ENCODE measurements around the gene TCP11.

The TCP11 gene

DNA sequence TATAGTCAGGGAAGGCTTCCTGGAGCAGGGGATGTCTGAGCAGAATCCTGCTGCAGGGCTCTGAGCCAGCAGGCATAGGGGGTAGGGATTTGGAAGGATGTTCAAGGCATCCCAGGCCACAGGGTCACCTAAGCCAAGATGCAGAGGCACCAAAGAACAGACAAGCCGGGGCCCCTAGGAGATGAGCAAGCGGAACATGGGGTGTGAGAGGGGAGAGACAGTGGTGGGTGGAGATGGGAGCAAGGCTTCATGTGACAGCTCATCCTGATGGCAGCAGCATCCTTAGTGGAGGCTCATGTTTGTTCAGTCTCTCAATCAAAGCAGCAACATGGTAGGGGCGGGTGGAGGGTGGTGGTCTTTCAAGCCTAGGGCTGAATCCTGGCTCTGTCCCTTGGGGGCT is 29.8 kb upstream of the TCP11 start:
- DNase-seq: no peak

GRCh38 chr6:35170166-35170565 is 29.0 kb upstream of the TCP11 start:
- DNase-seq: peak; percentile 81

- no peak for DNase-seq
Observed at GRCh38 chr6:35168461-35168861, 27.3 kb upstream of the TCP11 start.

GRCh38 chr6:35167505-35167904 is 26.4 kb upstream of the TCP11 start:
- no peak for DNase-seq

DNA sequence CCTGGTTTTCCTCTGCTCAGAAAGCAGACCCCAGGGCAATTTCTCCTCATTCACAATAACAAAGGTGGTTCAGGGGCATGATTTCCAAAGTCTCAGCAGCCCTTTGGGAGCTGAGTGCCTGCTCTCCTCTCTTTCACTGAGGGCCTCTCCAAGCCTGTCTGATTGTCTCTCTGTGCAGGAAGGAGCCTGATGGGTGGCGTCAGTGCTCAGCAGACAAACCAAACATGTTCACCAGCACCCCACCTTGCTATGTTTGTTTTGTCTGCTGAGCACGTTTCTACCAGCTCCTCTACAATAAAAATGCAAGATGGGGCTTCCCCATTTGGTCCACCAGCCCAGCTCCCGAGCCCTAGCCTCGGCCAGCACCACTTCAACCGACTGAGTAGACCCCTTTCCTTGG is 25.4 kb upstream of the TCP11 start:
- no peak for DNase-seq

- no peak for DNase-seq
Observed at GRCh38 chr6:35166116-35166515, 25.0 kb upstream of the TCP11 start.

DNA sequence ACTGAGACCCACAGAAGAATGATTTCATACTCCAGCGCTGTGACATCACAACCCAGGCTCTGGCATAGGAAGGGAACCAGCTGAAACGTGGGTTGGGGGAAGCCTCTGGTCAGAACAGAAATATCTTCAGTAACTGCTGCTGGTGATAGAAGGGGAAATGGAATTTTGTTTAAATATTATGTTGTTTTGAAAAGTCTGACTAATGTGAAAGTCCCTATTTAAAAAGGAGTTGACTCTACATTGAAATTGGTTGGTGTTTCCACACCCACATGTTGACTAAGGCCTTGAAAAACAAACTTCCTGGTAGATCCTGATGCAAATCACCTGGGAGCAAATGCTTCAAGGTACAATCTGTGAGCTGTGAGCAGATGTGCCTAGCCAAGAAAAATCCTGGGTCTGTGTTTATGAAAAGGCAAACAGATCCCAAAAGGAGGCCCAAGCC is 24.5 kb upstream of the TCP11 start:
- DNase-seq: no peak

DNA sequence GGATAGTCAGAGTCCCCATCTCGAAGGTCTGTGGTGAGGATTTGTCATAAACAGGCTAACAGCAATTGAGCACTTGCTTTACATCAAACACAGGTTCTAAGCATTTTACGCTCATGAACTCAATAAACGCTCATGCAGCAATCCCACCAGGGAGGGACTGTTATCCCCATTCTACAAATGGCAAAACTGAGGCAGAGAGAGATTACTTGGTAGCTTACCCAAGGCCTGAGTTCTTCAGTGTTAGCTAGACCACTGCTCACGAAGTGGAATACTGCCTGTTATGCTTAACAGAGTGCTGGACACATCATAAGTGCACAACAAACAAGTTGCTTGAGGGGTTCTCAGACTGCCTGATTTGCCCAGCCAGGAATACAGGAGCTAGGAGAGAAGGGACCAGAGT is 23.7 kb upstream of the TCP11 start:
- DNase-seq: no peak

- DNase-seq: no peak
Observed at GRCh38 chr6:35164277-35164676, 23.1 kb upstream of the TCP11 start.

GRCh38 chr6:35163836-35164235 is 22.7 kb upstream of the TCP11 start:
- DNase-seq: no peak

DNA sequence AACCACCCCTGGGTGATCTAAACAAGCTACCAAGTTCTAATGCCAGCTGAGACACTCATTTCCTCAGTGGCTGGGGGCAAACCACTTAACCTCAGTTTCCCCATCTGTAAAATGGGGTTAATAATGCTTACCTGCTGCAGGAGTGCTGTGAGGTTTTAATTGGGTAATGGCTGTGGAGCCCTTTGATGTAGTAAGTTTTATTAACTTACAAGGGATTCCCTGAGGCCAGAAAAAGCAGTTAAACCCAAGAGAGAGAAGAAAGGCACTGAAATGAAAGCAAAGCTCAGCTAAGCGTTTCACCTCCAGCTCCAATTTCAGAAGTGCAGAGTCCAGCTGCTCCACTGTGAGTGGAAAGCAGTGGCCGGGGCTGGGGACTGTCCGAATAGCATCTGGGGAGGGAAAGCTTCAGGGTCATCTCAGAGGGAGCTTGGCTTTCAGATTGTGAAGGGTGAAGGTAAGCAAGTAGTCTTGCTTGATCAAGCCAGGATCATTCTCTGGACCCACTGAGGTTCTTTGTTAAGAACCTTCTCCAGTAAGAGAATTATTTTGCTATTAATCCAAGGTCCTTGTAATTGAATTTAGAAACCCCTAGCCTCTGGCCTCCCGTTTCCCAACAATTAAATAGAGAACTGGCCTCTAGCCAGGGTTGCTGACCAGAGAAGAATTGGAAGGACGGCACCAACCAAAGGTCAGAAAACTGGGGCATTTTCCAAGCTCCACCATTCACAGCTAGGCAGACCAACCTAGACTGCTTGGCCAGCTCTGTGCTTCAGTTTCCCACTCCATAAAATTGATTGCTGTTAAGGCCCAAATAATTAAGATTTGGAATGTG is 20.9 kb upstream of the TCP11 start:
- DNase-seq: no peak

DNA sequence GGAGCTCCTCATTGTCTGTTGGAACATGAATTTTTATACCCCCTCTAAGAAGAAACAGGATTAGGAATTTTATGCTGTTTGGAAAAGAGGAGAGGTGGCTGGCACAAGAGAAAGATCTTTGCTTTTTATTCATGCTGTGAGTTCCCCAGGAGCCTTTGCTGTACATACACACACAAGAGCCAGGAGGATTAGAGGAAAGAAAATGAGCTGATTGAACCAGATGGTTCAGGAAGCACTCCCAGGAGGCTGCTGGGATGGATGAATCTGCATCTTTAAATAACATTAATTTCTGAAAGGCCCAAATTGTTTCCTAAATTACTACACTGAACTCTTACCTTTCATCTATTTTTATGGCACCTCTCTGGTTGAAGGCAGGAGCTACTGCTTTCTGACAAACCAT is 20.1 kb upstream of the TCP11 start:
- no peak for DNase-seq

- no peak for DNase-seq
Observed at GRCh38 chr6:35160642-35161041, 19.5 kb upstream of the TCP11 start.

DNA sequence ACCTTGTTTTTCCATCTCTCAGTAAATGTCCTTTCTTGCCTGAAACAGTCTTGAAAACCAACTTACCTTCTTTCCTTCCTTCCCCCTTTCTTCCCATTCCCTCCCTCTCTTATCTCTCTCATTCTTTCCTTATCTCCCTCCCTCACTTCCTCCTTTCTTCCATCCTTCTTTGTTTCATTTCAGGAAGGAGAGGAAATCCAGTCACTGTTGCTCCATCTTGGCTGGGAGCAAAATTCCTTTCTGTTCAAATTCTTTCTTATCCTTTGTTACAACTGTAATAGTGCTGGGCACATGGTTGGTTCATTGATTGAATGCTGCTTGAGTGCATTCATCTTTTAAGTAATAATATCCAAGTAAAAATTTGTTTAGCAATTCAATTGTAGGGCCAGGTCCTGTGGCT is 17.4 kb upstream of the TCP11 start:
- DNase-seq: no peak

DNA sequence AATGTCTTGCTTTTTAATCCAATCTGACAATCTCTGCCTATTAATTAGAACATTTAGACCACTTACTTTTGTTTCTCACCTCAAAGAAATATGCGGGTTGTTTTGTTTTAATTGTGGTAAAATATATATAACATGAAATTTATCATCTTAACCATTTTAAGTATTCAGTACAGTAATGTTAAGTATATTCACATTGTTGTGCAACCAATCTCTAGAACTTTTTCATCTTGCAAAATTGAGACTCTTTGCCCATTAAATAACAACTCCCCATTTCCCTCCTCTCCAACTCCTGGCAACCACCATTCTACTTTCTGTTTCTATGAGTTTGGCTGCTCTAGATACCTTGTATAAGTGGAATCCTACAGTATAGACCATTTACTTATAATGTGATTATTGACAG is 13.8 kb upstream of the TCP11 start:
- no peak for DNase-seq

- no peak for DNase-seq
Observed at GRCh38 chr6:35154262-35154661, 13.1 kb upstream of the TCP11 start.

DNA sequence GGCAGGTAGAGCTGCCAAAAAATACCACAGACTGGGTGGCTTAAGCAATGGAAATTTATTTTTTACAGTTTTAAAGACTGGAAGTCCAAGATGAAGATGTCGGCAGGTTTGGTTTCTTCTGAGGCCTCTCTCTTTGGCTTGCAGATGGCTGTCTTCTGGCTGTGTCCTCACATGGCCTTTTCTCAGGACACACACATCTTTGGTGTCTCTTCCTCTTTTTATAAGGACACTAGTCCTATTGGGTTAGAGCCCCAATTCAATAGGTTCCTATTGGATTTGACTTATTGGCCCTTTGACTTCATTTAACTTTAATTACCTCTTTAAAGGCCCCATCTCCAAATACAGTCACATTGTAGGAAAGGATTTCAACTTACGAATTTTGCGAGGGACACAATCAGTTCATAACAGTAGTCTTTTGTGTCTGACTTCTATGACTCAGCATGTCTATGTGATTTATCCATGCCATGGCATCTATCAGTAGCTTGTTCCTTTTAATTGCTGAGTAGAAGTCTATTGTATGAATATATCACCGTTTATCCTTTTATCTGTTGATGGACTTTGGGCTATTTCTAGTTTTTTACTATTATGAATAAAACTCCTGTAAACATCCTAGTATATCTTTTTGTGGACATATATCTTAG is 11.0 kb upstream of the TCP11 start:
- DNase-seq: no peak

DNA sequence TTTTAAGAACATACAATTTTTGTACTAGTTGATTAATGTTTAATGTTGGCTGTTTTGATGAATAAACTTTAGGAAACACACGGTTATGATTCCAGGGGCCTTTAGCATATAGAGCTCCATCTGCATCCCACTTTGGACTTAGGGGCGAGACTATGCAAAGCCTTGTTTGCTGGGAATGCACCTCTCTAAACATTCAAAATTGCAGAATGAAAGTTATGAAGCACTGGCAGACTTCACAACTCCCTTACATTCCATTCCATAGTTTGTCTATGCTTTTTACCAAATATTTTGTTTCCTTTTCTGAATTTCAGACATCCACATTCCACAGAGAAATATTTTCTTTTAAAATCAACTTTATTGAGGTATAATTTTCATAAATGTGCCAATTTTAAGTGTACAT is 10.3 kb upstream of the TCP11 start:
- DNase-seq: no peak

- peak; percentile 57 for DNase-seq
Observed at GRCh38 chr6:35149891-35150566, 8.9 kb upstream of the TCP11 start.

- peak; percentile 86 for DNase-seq
Observed at GRCh38 chr6:35148167-35148741, 7.1 kb upstream of the TCP11 start.

- DNase-seq: no peak
Observed at GRCh38 chr6:35147486-35147885, 6.3 kb upstream of the TCP11 start.

GRCh38 chr6:35147026-35147425 is 5.9 kb upstream of the TCP11 start:
- no peak for DNase-seq

- DNase-seq: peak; percentile 62
Observed at GRCh38 chr6:35146453-35146852, 5.3 kb upstream of the TCP11 start.

DNA sequence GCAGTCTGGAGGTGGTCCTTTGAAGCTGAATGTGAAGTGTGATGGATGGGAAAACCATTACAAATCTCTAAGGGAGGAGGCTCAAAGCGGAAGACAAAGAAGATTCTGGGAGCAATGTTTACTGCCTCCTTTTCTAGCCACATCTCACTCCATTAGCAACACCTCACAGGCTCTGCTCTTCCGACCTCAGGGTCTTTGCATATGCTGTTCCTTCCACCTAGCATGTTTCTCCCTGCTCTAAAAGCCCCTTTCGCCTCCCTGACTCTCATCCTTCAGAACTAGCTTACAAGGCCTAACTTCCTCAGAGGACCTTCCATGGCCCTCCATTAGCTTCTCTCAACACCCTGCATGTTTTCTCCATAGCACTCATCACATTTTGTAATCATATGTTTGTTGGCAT is 4.6 kb upstream of the TCP11 start:
- no peak for DNase-seq
